ENCODE data around the gene MATK. TPM values are rescaled to one million over a fixed set of nuclear protein-coding genes. Genes with fewer than 3 reads are reported as not detected.
"Not testable (repeated sequence)": the region's sequence is repeated elsewhere in the genome, so short reads cannot be mapped to it uniquely, and the experiment has no call there.

MATK gene
- total RNA-seq, 1 donor from 2014 or later: 0.50 TPM

DNA sequence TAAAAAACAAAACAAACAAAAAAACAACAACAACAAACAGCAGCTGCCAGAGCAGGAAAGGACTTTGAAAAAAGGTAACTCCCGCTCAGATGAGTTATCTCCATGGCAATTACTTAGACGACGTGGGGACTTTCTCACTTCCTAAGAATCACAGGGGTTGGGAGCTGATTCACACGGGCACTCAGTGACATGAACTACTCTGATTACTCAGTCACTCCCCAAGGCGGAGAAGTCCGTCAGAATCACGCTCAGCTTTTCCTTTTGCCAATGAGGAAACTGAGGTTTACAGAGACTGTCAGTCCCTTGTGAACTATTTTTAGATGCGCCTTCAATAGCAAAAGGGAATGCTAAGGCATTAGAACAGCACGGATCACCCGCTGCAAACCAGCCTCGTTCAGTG lies 32.3 kb upstream of the MATK start:
- DNase-seq (ENCODE audit: low read depth): peak; percentile 4
- H3K27me3 ChIP-seq (ENCODE audit: control insufficient read depth, insufficient read depth, low read length): peaks cover 18% of the 10 kb centered on the region
- H3K4me3 ChIP-seq (ENCODE audit: low read depth, low read length): no peak overlapping the region
- H3K36me3 ChIP-seq (ENCODE audit: control insufficient read depth, insufficient read depth, low read length): no peaks in the 10 kb centered on the region
- TF ChIP-seq, protein P1, sequence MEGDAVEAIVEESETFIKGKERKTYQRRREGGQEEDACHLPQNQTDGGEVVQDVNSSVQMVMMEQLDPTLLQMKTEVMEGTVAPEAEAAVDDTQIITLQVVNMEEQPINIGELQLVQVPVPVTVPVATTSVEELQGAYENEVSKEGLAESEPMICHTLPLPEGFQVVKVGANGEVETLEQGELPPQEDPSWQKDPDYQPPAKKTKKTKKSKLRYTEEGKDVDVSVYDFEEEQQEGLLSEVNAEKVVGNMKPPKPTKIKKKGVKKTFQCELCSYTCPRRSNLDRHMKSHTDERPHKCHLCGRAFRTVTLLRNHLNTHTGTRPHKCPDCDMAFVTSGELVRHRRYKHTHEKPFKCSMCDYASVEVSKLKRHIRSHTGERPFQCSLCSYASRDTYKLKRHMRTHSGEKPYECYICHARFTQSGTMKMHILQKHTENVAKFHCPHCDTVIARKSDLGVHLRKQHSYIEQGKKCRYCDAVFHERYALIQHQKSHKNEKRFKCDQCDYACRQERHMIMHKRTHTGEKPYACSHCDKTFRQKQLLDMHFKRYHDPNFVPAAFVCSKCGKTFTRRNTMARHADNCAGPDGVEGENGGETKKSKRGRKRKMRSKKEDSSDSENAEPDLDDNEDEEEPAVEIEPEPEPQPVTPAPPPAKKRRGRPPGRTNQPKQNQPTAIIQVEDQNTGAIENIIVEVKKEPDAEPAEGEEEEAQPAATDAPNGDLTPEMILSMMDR (IDR thresholded peaks at IDR 0.05; ENCODE audit: insufficient read depth, low read length, poor library complexity, severe bottlenecking): no peak

DNA sequence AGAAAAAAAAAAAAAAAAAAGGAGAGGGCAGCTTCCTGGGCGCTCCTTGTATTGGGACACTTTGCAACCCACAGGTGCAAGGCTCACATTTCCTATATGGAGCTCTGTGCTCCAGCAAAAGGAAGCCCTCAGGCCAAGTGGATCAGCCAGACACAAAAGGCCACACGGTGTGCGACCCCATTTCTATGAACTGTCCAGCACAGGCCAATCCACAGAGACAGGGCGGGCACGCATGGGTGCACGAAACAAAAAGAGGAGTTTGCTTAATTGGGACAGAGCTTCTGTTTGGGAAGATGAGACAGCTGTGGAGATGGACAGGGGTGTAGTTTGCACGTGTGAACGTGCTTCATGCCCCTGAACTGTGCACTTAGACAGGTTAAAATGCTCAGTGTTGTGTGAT lies 31.6 kb upstream of the MATK start:
- no peak for DNase-seq (ENCODE audit: low read depth)
- Histone ChIP-seq H3K27me3 (ENCODE audit: control insufficient read depth, insufficient read depth, low read length) (peaks cover 12% of the 10 kb centered on the region), H3K36me3 (ENCODE audit: control insufficient read depth, insufficient read depth, low read length) (no peaks in the 10 kb centered on the region), H3K4me3 (ENCODE audit: low read depth, low read length) (no peak overlapping the region)
- TF ChIP-seq, protein P1 (IDR thresholded peaks at IDR 0.05; ENCODE audit: insufficient read depth, low read length, poor library complexity, severe bottlenecking): no peak

DNA sequence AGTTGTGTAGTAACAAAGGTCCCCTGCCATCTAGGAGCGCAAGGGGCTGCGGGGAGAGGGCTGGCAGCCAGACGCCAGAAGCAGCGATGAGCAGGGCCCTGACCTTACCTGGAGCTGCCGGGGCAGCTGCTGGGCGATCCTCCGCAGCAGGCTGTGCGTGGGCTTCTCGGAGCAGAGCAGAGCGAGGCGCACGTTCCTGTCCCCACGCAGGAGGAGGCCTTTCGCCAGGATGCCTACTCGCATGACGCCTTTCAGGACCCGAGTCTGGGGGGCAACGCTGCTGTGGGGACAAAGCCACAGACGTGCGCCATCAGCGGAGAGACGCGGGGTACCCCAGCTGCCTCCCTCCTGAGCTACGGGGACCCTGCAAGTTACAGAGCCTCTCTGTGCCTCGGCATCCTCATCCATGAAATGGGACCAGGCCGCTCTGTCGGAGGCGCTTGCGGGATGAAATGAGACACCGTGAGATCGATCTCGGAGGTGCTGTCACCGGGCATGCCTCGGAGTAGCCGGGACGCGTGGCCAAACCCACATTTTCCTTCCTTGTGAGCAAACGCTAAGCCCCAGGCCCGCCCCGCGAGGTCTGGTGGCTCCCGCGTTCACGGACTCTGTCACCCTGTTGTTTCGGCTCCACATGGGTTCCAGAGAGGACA lies 30.5 kb upstream of the MATK start:
- TF ChIP-seq, protein P1 (IDR thresholded peaks at IDR 0.05; ENCODE audit: insufficient read depth, low read length, poor library complexity, severe bottlenecking): no peak
- DNase-seq (ENCODE audit: low read depth): no peak
- no peak overlapping the region for H3K4me3 ChIP-seq (ENCODE audit: low read depth, low read length)
- no peaks in the 10 kb centered on the region for H3K36me3 ChIP-seq (ENCODE audit: control insufficient read depth, insufficient read depth, low read length)
- peaks cover 4% of the 10 kb centered on the region for H3K27me3 ChIP-seq (ENCODE audit: control insufficient read depth, insufficient read depth, low read length)

DNA sequence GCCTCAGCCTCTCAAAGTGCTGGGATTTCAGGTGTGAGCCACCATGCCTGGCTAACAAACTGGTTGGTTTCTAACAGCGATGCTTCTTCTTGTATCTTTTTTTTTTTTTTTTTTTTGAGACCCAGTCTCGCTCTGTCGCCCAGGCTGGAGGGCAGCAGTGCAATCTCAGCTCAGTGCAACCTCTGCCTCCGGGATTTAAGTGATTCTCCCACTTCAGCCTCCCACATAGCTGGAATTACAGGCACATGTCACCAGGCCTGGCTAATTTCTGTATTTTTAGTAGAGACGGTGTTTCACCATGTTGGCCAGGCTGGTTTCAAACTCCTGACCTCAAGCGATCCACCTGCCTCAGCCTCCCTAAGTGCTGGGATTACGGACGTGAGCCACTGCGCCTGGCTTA lies 30.0 kb upstream of the MATK start:
- not testable (repeated sequence) for H3K36me3 ChIP-seq (ENCODE audit: control insufficient read depth, insufficient read depth, low read length); H3K4me3 ChIP-seq (ENCODE audit: low read depth, low read length); DNase-seq (ENCODE audit: low read depth); H3K27me3 ChIP-seq (ENCODE audit: control insufficient read depth, insufficient read depth, low read length)

DNA sequence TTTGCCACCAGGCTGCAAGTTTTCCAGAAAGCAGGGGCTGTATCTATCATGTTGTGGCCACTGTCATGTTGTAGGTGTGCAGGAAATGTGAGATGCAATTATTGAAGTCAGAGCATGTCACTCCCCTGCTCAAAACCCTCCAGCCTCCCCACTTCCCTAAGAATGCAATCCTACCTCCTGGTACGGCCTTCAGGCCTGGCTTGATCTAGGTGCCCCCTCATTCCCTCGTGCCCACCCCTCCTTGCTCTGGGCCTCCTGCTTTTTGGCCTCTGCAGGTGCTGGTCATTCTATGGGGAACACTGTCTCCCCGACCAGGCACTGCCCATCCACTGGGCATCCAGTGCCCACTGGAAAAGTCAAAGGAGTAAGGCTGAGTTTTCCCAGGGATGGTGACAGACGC lies 28.5 kb upstream of the MATK start:
- no peaks in the 10 kb centered on the region for H3K36me3 ChIP-seq (ENCODE audit: control insufficient read depth, insufficient read depth, low read length)
- peaks cover 9% of the 10 kb centered on the region for H3K27me3 ChIP-seq (ENCODE audit: control insufficient read depth, insufficient read depth, low read length)
- TF ChIP-seq, protein P1 (IDR thresholded peaks at IDR 0.05; ENCODE audit: insufficient read depth, low read length, poor library complexity, severe bottlenecking): no peak
- no peak for DNase-seq (ENCODE audit: low read depth)
- H3K4me3 ChIP-seq (ENCODE audit: low read depth, low read length): no peak overlapping the region

DNA sequence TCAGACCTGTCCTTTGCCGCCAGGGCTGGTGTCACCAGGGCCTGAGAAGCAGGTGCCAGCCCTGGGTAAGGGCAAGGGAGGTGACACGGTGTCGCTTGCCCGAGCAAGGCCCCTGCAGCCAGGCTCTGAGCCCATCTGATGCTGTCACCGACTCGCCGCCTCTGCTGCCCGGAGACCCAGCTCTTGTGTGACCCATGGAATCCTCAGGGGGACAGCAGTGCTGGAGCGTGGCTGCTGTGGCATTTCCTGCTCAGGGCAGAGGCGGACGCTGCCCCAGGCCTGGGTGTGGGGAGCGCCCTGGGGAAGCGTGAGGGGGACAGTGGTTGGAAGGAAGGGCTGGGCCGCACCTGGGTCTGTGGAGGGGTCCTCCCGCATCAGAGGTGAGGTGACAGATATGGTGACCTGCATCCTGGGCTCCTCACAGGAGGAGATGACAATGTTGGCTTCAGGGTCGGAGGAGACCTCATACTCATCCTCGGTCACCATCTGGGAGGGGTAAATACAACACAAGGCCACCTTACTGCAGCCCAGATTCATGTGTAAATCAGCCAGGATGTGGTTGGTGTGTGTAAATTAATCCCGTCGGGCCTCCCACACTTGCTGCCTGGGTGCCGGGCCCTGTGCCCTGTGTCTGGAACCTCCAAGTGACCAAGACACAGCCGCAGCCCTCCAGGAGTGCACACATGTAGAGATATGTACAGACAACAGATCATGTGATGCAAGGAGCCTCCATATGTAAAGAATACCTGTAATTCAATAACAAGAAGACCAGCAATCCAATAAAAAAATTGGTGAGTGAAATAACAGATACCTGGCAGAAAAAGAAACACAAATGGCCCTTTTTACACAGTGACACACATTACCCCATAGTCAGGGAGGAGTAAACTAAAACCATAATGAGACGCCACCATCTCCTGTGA lies 27.6 kb upstream of the MATK start:
- TF ChIP-seq, protein P1 (IDR thresholded peaks at IDR 0.05; ENCODE audit: insufficient read depth, low read length, poor library complexity, severe bottlenecking): no peak

More for the DNA sequence above, 27.6 kb upstream of the MATK start:
- H3K4me3 ChIP-seq (ENCODE audit: low read depth, low read length): no peak overlapping the region
- no peak for DNase-seq (ENCODE audit: low read depth)
- peaks cover 10% of the 10 kb centered on the region for H3K27me3 ChIP-seq (ENCODE audit: control insufficient read depth, insufficient read depth, low read length)
- no peaks in the 10 kb centered on the region for H3K36me3 ChIP-seq (ENCODE audit: control insufficient read depth, insufficient read depth, low read length)

All from kidney epithelial cell (primary cell).